Mesenchymal stem cell (in vitro differentiated cells and primary cell): ENCODE results near the gene OR2G3.

Experiments
- DNase-seq: peaks from one replicate; pipeline ENCODE4 v3.0.0-alpha.2; 2013
- H2AFZ ChIP-seq: one replicate; pipeline ENCODE4 v1.6.1; 2013; ENCODE audit warnings: low read depth, mild to moderate bottlenecking, control low read depth, inconsistent platforms, low read length, moderate library complexity
- H2AK5ac ChIP-seq: 2 replicates; pipeline ENCODE4 v1.6.1; 2013; ENCODE audit warnings: low read length, moderate library complexity, mild to moderate bottlenecking, inconsistent platforms; ENCODE audit not compliant: severe bottlenecking
- H2BK120ac ChIP-seq: one replicate; pipeline ENCODE4 v1.6.1; 2013; ENCODE audit warnings: low read depth, mild to moderate bottlenecking, inconsistent platforms, low read length, moderate library complexity
- H2BK12ac ChIP-seq, 2 experiments: one replicate each; pipeline ENCODE4 v1.6.1; 2013; ENCODE audit warnings: inconsistent platforms in 2 of 2, low read length in 2 of 2, mild to moderate bottlenecking in 2 of 2, moderate library complexity in 2 of 2, control low read depth in 1 of 2
- H2BK15ac ChIP-seq: one replicate; pipeline ENCODE4 v1.6.1; 2013; ENCODE audit warnings: mild to moderate bottlenecking, low read depth, inconsistent platforms; ENCODE audit not compliant: poor library complexity, severe bottlenecking
- H2BK5ac ChIP-seq: 2 replicates; pipeline ENCODE4 v1.6.1; 2013; ENCODE audit warnings: low read depth, mild to moderate bottlenecking, low read length, control low read depth, inconsistent platforms; ENCODE audit not compliant: poor library complexity, severe bottlenecking
- H3K14ac ChIP-seq, 2 experiments: one replicate each; pipeline ENCODE4 v1.6.1; 2013; ENCODE audit warnings: inconsistent platforms in 2 of 2, low read length in 2 of 2, control low read depth in 1 of 2, mild to moderate bottlenecking in 1 of 2, moderate library complexity in 1 of 2
- H3K18ac ChIP-seq, 2 experiments: one replicate each; pipeline ENCODE4 v1.6.1; 2013; ENCODE audit warnings: inconsistent platforms in 2 of 2, low read length in 2 of 2, control low read depth in 1 of 2, low read depth in 1 of 2, mild to moderate bottlenecking in 1 of 2
- H3K23ac ChIP-seq, 2 experiments: one replicate each; pipeline ENCODE4 v1.6.1; 2013; ENCODE audit warnings: inconsistent platforms in 2 of 2, low read length in 2 of 2, mild to moderate bottlenecking in 2 of 2, moderate library complexity in 2 of 2, control low read depth in 1 of 2
- H3K27ac ChIP-seq: 2 replicates; pipeline ENCODE4 v1.5.1; 2013; ENCODE audit warnings: mild to moderate bottlenecking, moderate library complexity, low read length, control low read depth, inconsistent platforms; ENCODE audit not compliant: poor library complexity, severe bottlenecking
- H3K27me3 ChIP-seq, 2 experiments: 2 replicates each; pipeline versions ENCODE4 v1.6.1 to v1.7.0; 2013; ENCODE audit warnings: low read length in 2 of 2, mild to moderate bottlenecking in 2 of 2, moderate library complexity in 2 of 2, control low read depth in 1 of 2, inconsistent platforms in 1 of 2; ENCODE audit not compliant: control insufficient read depth in 1 of 2, insufficient read depth in 1 of 2
- H3K36me3 ChIP-seq, 2 experiments: 2 replicates each; pipeline versions ENCODE4 v1.6.1 to v1.7.0; 2013; ENCODE audit warnings: low read length in 2 of 2, control low read depth in 1 of 2, inconsistent platforms in 1 of 2, low read depth in 1 of 2, mild to moderate bottlenecking in 1 of 2; ENCODE audit not compliant: insufficient read depth in 2 of 2, control insufficient read depth in 1 of 2
- H3K4ac ChIP-seq, 2 experiments: one replicate each; pipeline ENCODE4 v1.6.1; 2013; ENCODE audit warnings: inconsistent platforms in 2 of 2, low read length in 2 of 2, mild to moderate bottlenecking in 2 of 2, moderate library complexity in 2 of 2, control low read depth in 1 of 2, low read depth in 1 of 2
- H3K4me1 ChIP-seq: 2 replicates; pipeline ENCODE4 v1.6.1; 2013; ENCODE audit warnings: low read depth, low read length, control low read depth; ENCODE audit not compliant: control insufficient read depth, insufficient read depth
- H3K4me2 ChIP-seq: 2 replicates; pipeline ENCODE4 v1.6.1; 2013; ENCODE audit warnings: low read length, mild to moderate bottlenecking, inconsistent platforms; ENCODE audit not compliant: poor library complexity, severe bottlenecking
- H3K4me3 ChIP-seq, 2 experiments: 2 replicates each; pipeline versions ENCODE4 v1.5.1 to v1.7.0; 2013; ENCODE audit warnings: low read length in 2 of 2, mild to moderate bottlenecking in 2 of 2, control low read depth in 1 of 2, low read depth in 1 of 2; ENCODE audit not compliant: insufficient read depth in 1 of 2
- H3K79me1 ChIP-seq: replicated peaks from 2 replicates; pipeline ENCODE4 v1.6.1; 2013; ENCODE audit warnings: mild to moderate bottlenecking, control low read depth, low read length, inconsistent platforms; ENCODE audit not compliant: poor library complexity, severe bottlenecking
- H3K9ac ChIP-seq: 2 replicates; pipeline ENCODE4 v1.7.0; 2013; ENCODE audit warnings: mild to moderate bottlenecking, low read length, moderate library complexity
- H3K9me3 ChIP-seq: 2 replicates; pipeline ENCODE4 v1.7.0; 2013; ENCODE audit warnings: mild to moderate bottlenecking, low read length; ENCODE audit not compliant: control insufficient read depth
- H4K8ac ChIP-seq: one replicate; pipeline ENCODE4 v1.6.1; 2013; ENCODE audit warnings: inconsistent platforms, mild to moderate bottlenecking, low read length, moderate library complexity
- H4K91ac ChIP-seq: one replicate; pipeline ENCODE4 v1.6.1; 2013; ENCODE audit warnings: mild to moderate bottlenecking, low read length, inconsistent platforms
- WGBS: methylation state at CpG from one replicate; pipeline ENCODE4 v1.1.7; 2013; ENCODE audit warnings: mixed read lengths; 5-methylcytosine and 5-hydroxymethylcytosine counted together

The OR2G3 gene

DNA sequence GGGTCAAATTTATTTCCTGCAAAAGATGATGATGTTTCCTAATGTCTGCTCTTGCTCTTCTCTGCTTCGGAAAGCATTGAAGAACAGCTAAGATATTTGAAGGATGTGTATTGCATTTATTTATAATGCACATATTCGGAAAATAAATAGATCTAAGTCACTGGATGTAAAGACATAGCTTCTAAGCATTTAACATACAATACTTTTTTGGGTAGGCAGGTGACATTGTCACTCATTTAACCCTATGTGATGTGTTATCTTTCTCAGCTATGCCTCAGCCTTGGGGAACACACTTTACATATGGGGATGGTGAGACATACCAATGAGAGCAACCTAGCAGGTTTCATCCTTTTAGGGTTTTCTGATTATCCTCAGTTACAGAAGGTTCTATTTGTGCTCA, 17.3 kb upstream of the OR2G3 start, which contains the start of gene OR2G2:
Gene OR2G2, plus strand, starts transcription at position 301 of the 400 bp plus-strand sequence. Its CDS starts 0 bp downstream, at position 301.
- Histone ChIP-seq H2AFZ (no peak within 1 kb of the TSS), H3K79me1 (no peaks in the 10 kb centered on the region), H3K4me2 (no peak within 1 kb of the TSS), H2BK15ac (no peak within 1 kb of the TSS), H3K9me3 (peaks cover 8% of the 10 kb centered on the region), H2BK120ac (no peak within 1 kb of the TSS), H3K4me3 (no peak within 1 kb of the TSS), H3K36me3 (no peaks in the 10 kb centered on the region), H2BK12ac (no peak within 1 kb of the TSS), H3K23ac (no peak within 1 kb of the TSS), H3K4ac (no peak within 1 kb of the TSS), H3K18ac (no peak within 1 kb of the TSS), H3K9ac (no peak within 1 kb of the TSS), H3K27ac (no peak within 1 kb of the TSS), H4K8ac (no peak within 1 kb of the TSS), H3K4me1 (no peaks in the 10 kb centered on the region), H3K14ac (no peak within 1 kb of the TSS), H4K91ac (no peak within 1 kb of the TSS), H2BK5ac (no peak within 1 kb of the TSS), H2AK5ac (no peak within 1 kb of the TSS), H3K27me3 (no peaks in the 10 kb centered on the region)
- 80% methylated on average over 2 of the region's 2 CpGs for WGBS
- no peak for DNase-seq

DNA sequence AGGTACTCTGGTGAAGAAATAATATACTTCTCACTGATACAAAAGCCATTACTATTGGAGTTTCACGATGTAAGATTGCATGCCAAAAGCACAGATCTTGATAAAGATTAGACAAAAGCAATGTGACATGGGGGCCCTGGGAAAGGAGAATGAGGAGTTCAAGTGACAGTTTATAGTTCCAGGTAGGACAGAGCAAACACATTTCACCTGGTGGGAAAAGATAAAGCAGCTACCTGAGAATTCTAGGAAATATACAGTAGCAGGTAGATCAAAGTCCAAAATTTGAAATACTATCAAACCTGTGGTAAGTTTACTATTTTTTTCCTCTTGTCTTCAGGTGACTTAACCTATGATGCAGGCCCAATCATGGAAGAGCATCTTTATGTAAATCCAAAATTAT, 8.0 kb downstream of the OR2G3 start:
- 45% methylated on average over 1 of the region's 1 CpG for WGBS
- Histone ChIP-seq H4K8ac (no peak overlapping the region), H3K23ac (no peak overlapping the region), H3K27ac (no peak overlapping the region), H3K4ac (no peak overlapping the region), H3K4me2 (no peak overlapping the region), H2BK12ac (no peak overlapping the region), H2BK120ac (no peak overlapping the region), H3K27me3 (no peaks in the 10 kb centered on the region), H3K4me3 (no peak overlapping the region), H2AK5ac (no peak overlapping the region), H3K14ac (no peak overlapping the region), H3K79me1 (no peaks in the 10 kb centered on the region), H3K9ac (no peak overlapping the region), H2BK5ac (no peak overlapping the region), H3K4me1 (no peaks in the 10 kb centered on the region), H3K36me3 (no peaks in the 10 kb centered on the region), H3K9me3 (peaks cover 4% of the 10 kb centered on the region), H4K91ac (no peak overlapping the region), H2AFZ (no peak overlapping the region), H3K18ac (no peak overlapping the region), H2BK15ac (no peak overlapping the region)
- DNase-seq = no peak

DNA sequence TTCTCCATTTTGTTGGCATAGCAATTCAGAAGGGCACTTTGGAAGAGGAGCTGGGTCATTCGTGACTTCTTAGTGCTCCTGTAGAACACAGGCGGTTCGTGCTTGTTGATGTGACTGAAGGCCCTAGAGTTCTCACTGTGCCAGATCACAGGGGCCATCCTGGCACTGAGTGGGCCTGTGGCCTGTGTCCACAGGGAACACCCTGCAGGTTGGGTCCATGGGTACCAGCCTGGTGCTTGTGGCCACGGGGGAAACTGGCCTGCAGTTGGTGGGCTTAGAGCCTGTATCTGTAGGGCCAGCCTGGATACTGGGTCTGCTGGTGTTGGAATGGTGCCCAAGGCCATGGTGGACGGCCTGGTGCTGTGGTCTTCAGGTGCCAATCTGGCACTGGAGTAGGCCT, 9.2 kb downstream of the OR2G3 start:
- Histone ChIP-seq H3K4me2 (no peak overlapping the region), H3K18ac (no peak overlapping the region), H3K27ac (no peak overlapping the region), H3K79me1 (no peaks in the 10 kb centered on the region), H2AK5ac (no peak overlapping the region), H3K9ac (no peak overlapping the region), H3K23ac (no peak overlapping the region), H3K9me3 (peaks cover 4% of the 10 kb centered on the region), H3K4me3 (no peak overlapping the region), H2BK120ac (no peak overlapping the region), H2AFZ (no peak overlapping the region), H2BK5ac (no peak overlapping the region), H4K8ac (no peak overlapping the region), H3K36me3 (no peaks in the 10 kb centered on the region), H3K4ac (no peak overlapping the region), H2BK15ac (no peak overlapping the region), H3K27me3 (no peaks in the 10 kb centered on the region), H3K4me1 (no peaks in the 10 kb centered on the region), H4K91ac (no peak overlapping the region), H2BK12ac (no peak overlapping the region), H3K14ac (no peak overlapping the region)
- 70% methylated on average over 5 of the region's 5 CpGs for WGBS
- no peak for DNase-seq

DNA sequence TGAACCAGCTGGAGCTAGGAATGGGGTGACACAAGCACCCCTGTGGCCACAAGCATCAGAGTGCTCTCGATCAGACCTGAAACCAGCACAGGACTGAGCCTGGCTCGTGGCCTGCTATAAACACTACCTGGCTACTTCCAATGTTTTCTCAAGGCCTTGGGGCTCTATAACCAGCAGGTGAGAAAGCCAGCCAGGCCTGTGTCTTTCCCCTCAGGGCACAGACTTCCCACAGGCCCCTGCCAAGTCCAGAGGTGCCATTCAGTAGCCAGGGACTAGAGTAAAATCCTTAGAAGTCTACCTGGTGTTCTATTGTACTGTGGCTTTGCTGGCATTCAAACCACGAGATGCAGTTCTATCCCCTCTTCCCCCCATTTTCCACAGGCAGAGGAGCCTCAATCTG, 22.6 kb downstream of the OR2G3 start:
- Histone ChIP-seq H3K36me3 (no peaks in the 10 kb centered on the region), H4K91ac (no peak overlapping the region), H2AFZ (no peak overlapping the region), H3K27ac (no peak overlapping the region), H3K4ac (no peak overlapping the region), H3K9ac (no peak overlapping the region), H3K27me3 (no peaks in the 10 kb centered on the region), H3K9me3 (peaks cover 19% of the 10 kb centered on the region), H4K8ac (no peak overlapping the region), H3K4me2 (no peak overlapping the region), H3K18ac (no peak overlapping the region), H3K79me1 (no peaks in the 10 kb centered on the region), H2BK5ac (no peak overlapping the region), H3K14ac (no peak overlapping the region), H2BK12ac (no peak overlapping the region), H3K4me3 (no peak overlapping the region), H3K23ac (no peak overlapping the region), H2BK120ac (no peak overlapping the region), H3K4me1 (no peaks in the 10 kb centered on the region), H2BK15ac (no peak overlapping the region), H2AK5ac (no peak overlapping the region)
- DNase-seq = no peak
- 31% methylated on average over 3 of the region's 3 CpGs for WGBS
